Esophagus muscularis mucosa (tissue), 4 donors: Measurements from ENCODE around the gene SPSB2. TPM values are rescaled to one million over a fixed set of nuclear protein-coding genes. Genes with fewer than 3 reads are reported as not detected.

ENCODE experiments used
- DNase-seq: peaks from one replicate; pipeline ENCODE4 v3.0.0-alpha.2; 2017; ENCODE audit errors: extremely low spot score
- H3K27ac ChIP-seq, 4 donors: fragments of 200-600 bp; sonication (generic); replicated peaks in 1 of 4; 1 replicate in 3 of 4; 2 replicates in 1 of 4; pipeline ENCODE4 v1.5.1; 2016 to 2019; ENCODE audit warnings: mild to moderate bottlenecking in 1 of 4
- H3K27me3 ChIP-seq, 4 donors: fragments of 200-600 bp; sonication (generic); one replicate each; pipeline versions ENCODE4 v1.5.1 to v1.6.0; 2016 to 2019
- H3K36me3 ChIP-seq, 4 donors: fragments of 200-600 bp; sonication (generic); one replicate each; pipeline ENCODE4 v1.5.1; 2016 to 2019
- H3K4me1 ChIP-seq, 4 donors: fragments of 200-600 bp; sonication (generic); one replicate each; pipeline ENCODE4 v1.5.1; 2016 to 2019
- H3K4me3 ChIP-seq, 4 donors: fragments of 200-600 bp; sonication (generic); 1 replicate in 2 of 4; 2 replicates in 2 of 4; pipeline ENCODE4 v1.5.1; 2016 to 2019; ENCODE audit warnings: mild to moderate bottlenecking in 4 of 4, moderate library complexity in 1 of 4
- H3K9me3 ChIP-seq, 4 donors: fragments of 200-600 bp; sonication (generic); 1 replicate in 3 of 4; 2 replicates in 1 of 4; pipeline ENCODE4 v1.5.1; 2016 to 2019
- CTCF ChIP-seq, 3 experiments: fragments of 200-600 bp in 2 of 3; fragments of 450-650 bp in 1 of 3; sonication (generic) in 2 of 3; IDR thresholded peaks; one replicate each; pipeline ENCODE4 v1.5.1; 2017 to 2019; ENCODE audit warnings: antibody characterized with exemption in 3 of 3, mild to moderate bottlenecking in 2 of 3, moderate library complexity in 1 of 3
- EP300 ChIP-seq: sonication (generic); formaldehyde crosslinking; IDR thresholded peaks from one replicate; pipeline ENCODE4 v1.6.1; 2017; ENCODE audit warnings: antibody characterized with exemption
- POLR2A ChIP-seq: fragments of 450-650 bp; IDR thresholded peaks from one replicate; pipeline ENCODE4 v1.6.1; 2017; ENCODE audit warnings: antibody characterized with exemption, moderate library complexity, mild to moderate bottlenecking, low read depth
- POLR2AphosphoS5 ChIP-seq, 2 donors: sonication (generic); formaldehyde crosslinking; IDR thresholded peaks; one replicate each; pipeline ENCODE4 v1.6.1; 2017; ENCODE audit warnings: antibody characterized with exemption in 2 of 2
- WGBS: methylation state at CpG from one replicate; pipeline ENCODE4 v1.1.5; 2018; 5-methylcytosine and 5-hydroxymethylcytosine counted together
- intact Hi-C: fragments of 100-400 bp; cut with DNase I; formaldehyde crosslinking; loops from one replicate; pipeline ENCODE4 v1.15.1; 2023
- total RNA-seq, 4 donors: library from RNA; depleted of rRNA; stranded (reverse); fragments of >200 nt; gene quantifications; one replicate each; pipeline versions ENCODE4 v1.1.0 to v1.2.1, GENCODE V29; 2016

The SPSB2 gene
- total RNA-seq, 4 donors from 2014 or later = 4.2 to 10.8 (median 8.5) TPM

DNA sequence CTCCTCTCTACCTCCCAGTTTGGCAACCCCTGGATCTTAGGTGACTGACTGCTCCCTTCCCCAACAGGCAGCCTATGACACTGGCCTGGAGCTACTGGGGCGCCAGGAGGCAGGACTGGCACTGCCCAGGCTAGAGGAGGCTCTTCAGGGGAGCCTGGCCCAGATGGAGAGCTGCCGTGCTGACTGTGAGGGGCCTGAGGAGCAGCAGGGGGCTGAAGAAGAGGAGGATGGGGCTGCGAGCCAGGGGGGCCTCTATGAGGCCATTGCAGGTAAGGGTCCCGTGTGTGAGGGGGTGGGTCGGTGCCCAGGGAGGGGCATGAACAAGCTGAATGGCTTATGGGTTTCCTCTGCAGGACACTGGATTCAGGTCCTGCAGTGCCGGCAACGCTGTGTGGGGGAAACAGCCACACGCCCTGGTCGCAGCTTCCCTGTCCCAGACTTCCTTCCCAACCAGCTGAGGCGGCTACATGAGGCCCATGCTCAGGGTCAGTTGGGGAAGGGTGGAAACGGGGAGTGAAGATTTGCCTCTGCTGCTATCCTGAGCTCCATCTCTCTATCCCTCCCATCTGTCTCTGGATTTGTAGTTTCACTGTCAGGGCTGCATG, 42.7 kb downstream of the SPSB2 start:
- DNase-seq = no peak
- WGBS = 66% methylated on average over 11 of the region's 11 CpGs
- H3K27me3 ChIP-seq = peaks cover 0 to under 1% (median 0%) of the 10 kb centered on the region in 4 donors
- H3K36me3 ChIP-seq = peaks cover 0 to 49% (median 22%) of the 10 kb centered on the region in 4 donors
- H3K27ac ChIP-seq = peak overlapping the region in 3 of 4 donors; percentile 87 to 88 (median 88)
- H3K4me1 ChIP-seq = peaks cover 20 to 47% (median 43%) of the 10 kb centered on the region in 4 donors
- no peak for TF ChIP-seq EP300
- TF ChIP-seq POLR2A = no peak
- TF ChIP-seq POLR2AphosphoS5 (IDR thresholded peaks at IDR 0.05) = no peak
- no peak for TF ChIP-seq CTCF (IDR thresholded peaks at IDR 0.05)
- H3K4me3 ChIP-seq = no peak overlapping the region
- H3K9me3 ChIP-seq = no peaks in the 10 kb centered on the region
- intact Hi-C loops = no loop called here

- Histone ChIP-seq H3K36me3 (peaks cover 0 to 44% (median 22%) of the 10 kb centered on the region in 4 donors), H3K27me3 (peaks cover 0 to 8% (median 0%) of the 10 kb centered on the region in 4 donors), H3K27ac (peak overlapping the region; percentile 80 to 88 (median 88)), H3K4me1 (peaks cover 24 to 54% (median 48%) of the 10 kb centered on the region in 4 donors), H3K4me3 (peak overlapping the region; percentile 80 to 95 (median 92)), H3K9me3 (no peaks in the 10 kb centered on the region)
- WGBS = 32% methylated on average over 11 of the region's 19 CpGs
- TF ChIP-seq POLR2A = no peak
- TF ChIP-seq POLR2AphosphoS5 (IDR thresholded peaks at IDR 0.05) = no peak
- TF ChIP-seq EP300 = no peak
- peak in 1 of 3 experiments; percentile 6 for TF ChIP-seq CTCF (IDR thresholded peaks at IDR 0.05)
- DNase-seq = no peak
- intact Hi-C loops = loop anchor here (5.0 kb wide), 2 partner anchors 77 to 212 kb away; partner anchors contain the start of gene MLF2
Measured at GRCh38 chr12:6829536-6830220, 43.4 kb downstream of the SPSB2 start.

DNA sequence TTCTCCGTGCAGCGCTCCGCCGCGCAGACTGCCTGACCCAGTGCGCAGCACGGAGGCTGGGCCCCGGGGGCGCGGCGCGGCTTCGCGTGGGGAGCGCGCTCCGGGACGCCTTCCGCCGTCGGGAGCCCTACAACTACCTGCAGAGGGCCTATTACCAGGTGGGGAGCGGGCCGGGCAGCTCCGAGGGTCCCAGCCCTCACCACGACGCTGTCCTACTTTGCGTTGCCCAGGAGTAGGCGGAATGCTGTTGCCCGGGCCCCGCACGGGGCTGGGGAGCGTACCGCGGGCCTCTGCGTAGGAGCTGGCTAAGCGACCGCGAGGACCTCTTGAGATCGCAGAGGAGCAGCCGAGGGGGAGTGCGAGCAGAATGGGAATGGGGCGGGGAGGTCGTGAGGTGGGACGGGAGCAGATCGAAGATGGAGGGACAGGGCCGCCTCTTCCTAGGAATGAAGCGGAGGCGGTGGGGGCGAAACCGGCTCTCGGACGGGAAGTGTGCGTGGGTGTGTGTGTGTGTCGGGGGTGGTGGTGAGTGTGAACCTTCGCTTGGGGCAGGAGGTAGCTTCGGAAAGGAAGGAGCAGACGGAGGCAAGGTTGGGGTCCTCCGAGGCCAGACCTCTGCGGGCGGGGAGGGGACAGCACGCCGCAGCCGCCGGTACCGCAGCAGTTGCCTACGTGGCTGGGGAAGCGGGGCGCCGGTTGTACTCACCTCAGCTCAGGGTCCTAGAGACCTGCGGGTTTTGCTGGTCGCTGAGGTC, 44.1 kb downstream of the SPSB2 start:
- H3K36me3 ChIP-seq = peaks cover 0 to 37% (median 17%) of the 10 kb centered on the region in 4 donors
- H3K4me1 ChIP-seq = peaks cover 24 to 54% (median 48%) of the 10 kb centered on the region in 4 donors
- intact Hi-C loops = loop anchor here (5.0 kb wide), 2 partner anchors 77 to 212 kb away; partner anchors contain the start of gene MLF2
- no peak for DNase-seq
- peaks cover 0 to 15% (median 0%) of the 10 kb centered on the region in 4 donors for H3K27me3 ChIP-seq
- H3K27ac ChIP-seq = peak overlapping the region; percentile 80 to 88 (median 88)
- H3K9me3 ChIP-seq = no peaks in the 10 kb centered on the region
- peak overlapping the region; percentile 80 to 95 (median 92) for H3K4me3 ChIP-seq
- TF ChIP-seq CTCF (IDR thresholded peaks at IDR 0.05) = no peak
- peak; percentile 60 to 62 for TF ChIP-seq POLR2AphosphoS5 (IDR thresholded peaks at IDR 0.05)
- 1% methylated on average over 54 of the region's 71 CpGs for WGBS

DNA sequence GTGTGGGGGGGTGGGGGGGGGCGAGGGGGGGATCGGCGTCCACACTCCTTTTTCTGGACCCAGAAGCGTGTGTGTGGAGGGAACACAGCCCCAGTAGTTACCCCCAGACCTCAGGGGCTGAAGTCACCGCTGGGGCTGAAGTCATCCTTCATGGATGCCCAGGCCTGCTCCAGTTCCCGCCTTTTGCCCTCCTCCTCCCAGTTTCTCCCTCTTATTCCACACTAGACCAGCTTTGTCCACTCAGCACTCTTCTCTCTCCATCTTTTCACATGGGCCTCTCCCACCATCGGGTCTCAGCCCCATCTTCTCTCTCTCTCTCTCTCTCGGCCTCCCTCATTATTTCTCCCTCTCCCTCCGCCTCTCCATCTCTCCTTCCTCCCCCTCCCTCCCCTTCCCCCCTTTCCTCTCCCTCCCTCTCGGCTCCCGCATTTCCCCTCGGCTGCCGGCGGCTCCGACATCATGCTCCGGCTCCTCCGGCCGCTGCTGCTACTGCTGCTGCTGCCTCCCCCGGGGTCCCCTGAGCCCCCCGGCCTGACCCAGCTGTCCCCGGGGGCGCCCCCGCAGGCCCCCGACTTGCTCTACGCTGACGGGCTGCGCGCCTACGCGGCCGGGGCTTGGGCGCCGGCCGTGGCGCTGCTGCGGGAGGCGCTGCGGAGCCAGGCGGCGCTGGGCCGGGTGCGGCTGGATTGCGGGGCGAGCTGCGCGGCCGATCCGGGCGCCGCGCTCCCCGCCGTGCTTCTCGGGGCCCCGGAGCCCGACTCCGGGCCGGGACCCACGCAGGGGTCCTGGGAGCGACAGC, 44.9 kb downstream of the SPSB2 start, which contains the start of gene P3H3:
TSS of gene P3H3 (plus strand) at position 426 of the 799 bp plus-strand sequence. CDS start at position 460, 34 bp downstream.
- no peaks in the 10 kb centered on the region for H3K9me3 ChIP-seq
- under 1% methylated on average over 19 of the region's 60 CpGs for WGBS
- no peak for TF ChIP-seq EP300
- peak in 1 of 3 experiments; percentile 12 for TF ChIP-seq CTCF (IDR thresholded peaks at IDR 0.05)
- peak in 1 of 2 donors; percentile 42 for TF ChIP-seq POLR2AphosphoS5 (IDR thresholded peaks at IDR 0.05)
- intact Hi-C loops = loop anchor here (5.0 kb wide), 2 partner anchors 76 to 211 kb away; partner anchors contain the start of gene MLF2
- H3K4me1 ChIP-seq = peaks cover 24 to 56% (median 50%) of the 10 kb centered on the region in 4 donors
- DNase-seq = no peak
- peak within 1 kb of the TSS; percentile 80 to 88 (median 88) for H3K27ac ChIP-seq
- H3K36me3 ChIP-seq = peaks cover 0 to 29% (median 12%) of the 10 kb centered on the region in 4 donors
- H3K4me3 ChIP-seq = peak within 1 kb of the TSS; percentile 80 to 95 (median 92)
- H3K27me3 ChIP-seq = peaks cover 0 to 23% (median under 1%) of the 10 kb centered on the region in 4 donors
